K562 (cell line): ENCODE measurements around the gene UTS2R. TPM values are rescaled to one million over a fixed set of nuclear protein-coding genes. Genes with fewer than 3 reads are reported as not detected.

ENCODE experiments used
- BDP1 ChIP-seq: IDR thresholded peaks from 3 replicates; pipeline ENCODE4 v1.6.1; 2011; ENCODE audit not compliant: insufficient read length, insufficient read depth
- CHD2 ChIP-seq: IDR thresholded peaks from 2 replicates; pipeline ENCODE4 v1.6.1; 2011; ENCODE audit warnings: low read depth, low read length
- EGR1 ChIP-seq: fragments of 450-650 bp; conservative IDR thresholded peaks from 2 replicates; pipeline ENCODE4 v1.6.1; 2017; ENCODE audit warnings: mild to moderate bottlenecking
- ETV1 ChIP-seq: fragments of 450-650 bp; conservative IDR thresholded peaks from 2 replicates; pipeline ENCODE4 v1.6.1; 2016; ENCODE audit warnings: missing genetic modification characterization, control low read depth, low read depth, missing compliant biosample characterization
- GTF2E2 ChIP-seq: fragments of 200-800 bp; sonication (Bioruptor generic); IDR thresholded peaks from 2 replicates; pipeline ENCODE4 v1.6.1; 2016; ENCODE audit warnings: missing genetic modification characterization, missing compliant biosample characterization
- NEUROD1 ChIP-seq: fragments of 150-350 bp; IDR thresholded peaks from 2 replicates; pipeline ENCODE4 v1.6.1; 2014; ENCODE audit warnings: borderline replicate concordance, low read length, low read depth; ENCODE audit not compliant: partially characterized antibody
- NRF1 ChIP-seq, 2 experiments: fragments of 450-650 bp; IDR thresholded peaks in 1 of 2; conservative IDR thresholded peaks in 1 of 2; 2 replicates each; pipeline ENCODE4 v1.6.1; 2014; ENCODE audit warnings: mild to moderate bottlenecking in 2 of 2
- POLR2A ChIP-seq: fragments of 450-650 bp; conservative IDR thresholded peaks from 2 replicates; pipeline ENCODE4 v1.6.1; 2016
- SAFB ChIP-seq: fragments of 200-400 bp; formaldehyde crosslinking; IDR thresholded peaks from 2 replicates; pipeline ENCODE4 v1.6.1; 2017; ENCODE audit warnings: low read depth, low read length, borderline replicate concordance
- ZNF324 ChIP-seq: fragments of 250-450 bp; sonication (Bioruptor Pico); IDR thresholded peaks from 2 replicates; pipeline ENCODE4 v1.4.0; 2020; ENCODE audit warnings: mild to moderate bottlenecking
- ZNF444 ChIP-seq: fragments of 250-450 bp; sonication (Bioruptor Pico); IDR thresholded peaks from 2 replicates; pipeline ENCODE4 v1.4.0; 2020; ENCODE audit warnings: mild to moderate bottlenecking, moderate library complexity
- polyA plus RNA-seq, 8 experiments: library from polyadenylated mRNA; depleted of rRNA in 4 of 8; stranded (reverse) in 5 of 8; unstranded in 3 of 8; fragments of >200 nt; fragmentation: Nextera tagmentation in 2 of 8; fragmentation: Illumina TruSeq in 1 of 8; extraction: Ambion mirVana in 2 of 8; extraction: Trizol in 1 of 8; gene quantifications; 2 replicates each; pipeline versions ENCODE4 v1.2.1 to v1.2.3, GENCODE V29; 2011 to 2014; ENCODE audit warnings: inconsistent platforms in 1 of 8, missing spikeins in 1 of 8
- total RNA-seq, 7 experiments: library from RNA; depleted of rRNA in 6 of 7; stranded (reverse); fragments of >200 nt in 6 of 7; fragmentation: Illumina TruSeq in 2 of 7; extraction: Trizol in 2 of 7; gene quantifications; 2 replicates each; pipeline versions ENCODE4 v1.2.1 to v1.2.3, GENCODE V29; 2011 to 2021; ENCODE audit warnings: low replicate concordance in 1 of 7
- TF ChIP-seq, protein P1 (sequence below), 2 experiments: fragments of 450-650 bp in 1 of 2; sonication (generic) in 1 of 2; formaldehyde crosslinking in 1 of 2; IDR thresholded peaks in 1 of 2; conservative IDR thresholded peaks in 1 of 2; 2 replicates each; pipeline versions ENCODE4 v1.6.1 to v1.8.1; 2016 to 2023; ENCODE audit warnings: mild to moderate bottlenecking in 2 of 2, moderate library complexity in 2 of 2, inconsistent platforms in 1 of 2, missing genetic modification reagents in 1 of 2
- TF ChIP-seq, protein P2 (sequence below): sonication (generic); formaldehyde crosslinking; IDR thresholded peaks from 2 replicates; pipeline ENCODE4 v1.9.0; 2022; ENCODE audit warnings: mild to moderate bottlenecking, missing genetic modification reagents
- TF ChIP-seq, protein P3 (sequence below): sonication (generic); formaldehyde crosslinking; IDR thresholded peaks from 2 replicates; pipeline ENCODE4 v1.4.0; 2020; ENCODE audit warnings: mild to moderate bottlenecking, missing genetic modification reagents
- TF ChIP-seq, protein P4 (sequence below): fragments of 200-800 bp; sonication (Bioruptor generic); IDR thresholded peaks from 2 replicates; pipeline ENCODE4 v1.6.1; 2017; ENCODE audit warnings: missing genetic modification characterization, missing compliant biosample characterization
- TF ChIP-seq, protein P5 (sequence below): fragments of 450-650 bp; IDR thresholded peaks from 2 replicates; pipeline ENCODE4 v1.6.1; 2017; ENCODE audit warnings: antibody characterized with exemption
- TF ChIP-seq, protein P6 (sequence below), 2 experiments: fragments of 450-650 bp; conservative IDR thresholded peaks; 2 replicates each; pipeline ENCODE4 v1.6.1; 2017; ENCODE audit warnings: mild to moderate bottlenecking in 2 of 2, moderate library complexity in 2 of 2

Gene UTS2R
- total and polyA plus RNA-seq, 9 of the 15 experiments (the other 6 are each of a cell fraction or from before 2014, with no cell fraction given) = 0.22 TPM; not detected in 8

DNA sequence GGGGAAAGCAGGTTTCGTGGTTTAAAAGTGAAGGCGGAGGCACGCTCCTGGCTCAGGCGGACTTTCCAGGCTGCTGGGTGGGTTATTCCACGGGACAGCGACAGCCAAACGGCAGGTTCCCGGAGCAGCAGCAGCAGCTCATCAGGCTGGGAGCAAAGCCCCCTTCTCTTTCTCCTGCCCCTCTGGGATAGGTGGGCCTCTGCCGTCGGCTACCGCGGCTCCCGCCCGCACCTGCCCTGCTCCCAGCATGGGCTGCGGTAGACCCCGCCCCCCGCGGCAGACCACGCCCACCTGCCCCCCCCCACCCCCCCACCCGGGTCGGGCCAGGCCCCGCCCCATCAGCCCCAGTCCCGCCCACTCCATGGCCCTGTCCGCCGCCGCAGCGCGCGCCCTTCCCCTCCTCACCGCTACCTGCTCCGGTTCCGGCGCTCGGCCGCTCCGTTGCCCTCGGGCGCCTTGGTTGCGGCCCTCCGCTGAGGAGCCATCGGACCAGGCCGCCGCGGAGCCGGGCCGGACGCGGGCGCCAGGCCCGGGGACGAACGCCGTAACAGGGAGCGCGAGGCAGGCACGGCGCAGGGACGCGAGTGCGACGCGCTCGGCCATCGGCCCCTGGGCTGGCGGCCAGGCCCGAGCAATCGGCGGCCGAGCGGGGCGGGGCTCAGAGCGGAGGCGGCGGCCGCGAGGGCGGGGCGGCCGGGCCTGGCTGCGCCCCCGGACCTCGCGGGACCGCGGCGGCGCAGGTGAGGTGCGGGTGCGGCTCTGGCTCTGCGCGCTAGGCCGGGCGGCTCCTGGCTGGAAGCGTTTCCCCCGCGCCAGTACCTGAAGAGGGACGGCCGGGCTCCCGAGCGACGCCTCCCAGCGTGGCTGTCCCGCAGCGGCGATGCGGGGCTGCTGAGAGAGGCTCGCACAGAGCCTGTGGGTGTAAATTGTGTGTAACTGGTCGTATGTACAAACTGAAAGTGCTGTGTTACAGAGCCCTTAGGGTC is 46.7 kb downstream of the UTS2R start, which contains the start of the genes HEXD and OGFOD3 (continued):
- TF ChIP-seq, protein P1, sequence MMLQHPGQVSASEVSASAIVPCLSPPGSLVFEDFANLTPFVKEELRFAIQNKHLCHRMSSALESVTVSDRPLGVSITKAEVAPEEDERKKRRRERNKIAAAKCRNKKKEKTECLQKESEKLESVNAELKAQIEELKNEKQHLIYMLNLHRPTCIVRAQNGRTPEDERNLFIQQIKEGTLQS (IDR thresholded peaks at IDR 0.05) = no peak
- TF ChIP-seq, protein P1 (CRISPR knock-in tag; conservative IDR thresholded peaks at IDR 0.05) = no peak
- TF ChIP-seq ZNF324 (CRISPR knock-in tag) (no peak), BDP1 (no peak), ZNF444 (CRISPR knock-in tag) (no peak), EGR1 (0 out of 2 replicates have a peak, but pooled peaks have one; percentile 3), NEUROD1 (peak; percentile 73), SAFB (no peak; the same call in 1 of the 2 replicates), NRF1 (conservative IDR thresholded peaks at IDR 0.05 in 1 of 2, IDR thresholded peaks at IDR 0.05 in 1 of 2) (peak; percentile 82 to 86), POLR2A (peak; percentile 87), GTF2E2 (tag) (no peak; the same call in 1 of the 2 replicates), CHD2 (peak; percentile 74; the same call in 1 of the 2 replicates), ETV1 (tag) (no peak)
- TF ChIP-seq, protein P2, sequence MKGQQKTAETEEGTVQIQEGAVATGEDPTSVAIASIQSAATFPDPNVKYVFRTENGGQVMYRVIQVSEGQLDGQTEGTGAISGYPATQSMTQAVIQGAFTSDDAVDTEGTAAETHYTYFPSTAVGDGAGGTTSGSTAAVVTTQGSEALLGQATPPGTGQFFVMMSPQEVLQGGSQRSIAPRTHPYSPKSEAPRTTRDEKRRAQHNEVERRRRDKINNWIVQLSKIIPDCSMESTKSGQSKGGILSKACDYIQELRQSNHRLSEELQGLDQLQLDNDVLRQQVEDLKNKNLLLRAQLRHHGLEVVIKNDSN = no peak
- TF ChIP-seq, protein P3, sequence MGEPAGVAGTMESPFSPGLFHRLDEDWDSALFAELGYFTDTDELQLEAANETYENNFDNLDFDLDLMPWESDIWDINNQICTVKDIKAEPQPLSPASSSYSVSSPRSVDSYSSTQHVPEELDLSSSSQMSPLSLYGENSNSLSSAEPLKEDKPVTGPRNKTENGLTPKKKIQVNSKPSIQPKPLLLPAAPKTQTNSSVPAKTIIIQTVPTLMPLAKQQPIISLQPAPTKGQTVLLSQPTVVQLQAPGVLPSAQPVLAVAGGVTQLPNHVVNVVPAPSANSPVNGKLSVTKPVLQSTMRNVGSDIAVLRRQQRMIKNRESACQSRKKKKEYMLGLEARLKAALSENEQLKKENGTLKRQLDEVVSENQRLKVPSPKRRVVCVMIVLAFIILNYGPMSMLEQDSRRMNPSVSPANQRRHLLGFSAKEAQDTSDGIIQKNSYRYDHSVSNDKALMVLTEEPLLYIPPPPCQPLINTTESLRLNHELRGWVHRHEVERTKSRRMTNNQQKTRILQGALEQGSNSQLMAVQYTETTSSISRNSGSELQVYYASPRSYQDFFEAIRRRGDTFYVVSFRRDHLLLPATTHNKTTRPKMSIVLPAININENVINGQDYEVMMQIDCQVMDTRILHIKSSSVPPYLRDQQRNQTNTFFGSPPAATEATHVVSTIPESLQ (CRISPR knock-in tag) = 0 out of 2 replicates have a peak, but pooled peaks have one; percentile 19
- TF ChIP-seq, protein P4, sequence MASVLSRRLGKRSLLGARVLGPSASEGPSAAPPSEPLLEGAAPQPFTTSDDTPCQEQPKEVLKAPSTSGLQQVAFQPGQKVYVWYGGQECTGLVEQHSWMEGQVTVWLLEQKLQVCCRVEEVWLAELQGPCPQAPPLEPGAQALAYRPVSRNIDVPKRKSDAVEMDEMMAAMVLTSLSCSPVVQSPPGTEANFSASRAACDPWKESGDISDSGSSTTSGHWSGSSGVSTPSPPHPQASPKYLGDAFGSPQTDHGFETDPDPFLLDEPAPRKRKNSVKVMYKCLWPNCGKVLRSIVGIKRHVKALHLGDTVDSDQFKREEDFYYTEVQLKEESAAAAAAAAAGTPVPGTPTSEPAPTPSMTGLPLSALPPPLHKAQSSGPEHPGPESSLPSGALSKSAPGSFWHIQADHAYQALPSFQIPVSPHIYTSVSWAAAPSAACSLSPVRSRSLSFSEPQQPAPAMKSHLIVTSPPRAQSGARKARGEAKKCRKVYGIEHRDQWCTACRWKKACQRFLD (CRISPR knock-in tag) = peak; percentile 77
- TF ChIP-seq, protein P5, sequence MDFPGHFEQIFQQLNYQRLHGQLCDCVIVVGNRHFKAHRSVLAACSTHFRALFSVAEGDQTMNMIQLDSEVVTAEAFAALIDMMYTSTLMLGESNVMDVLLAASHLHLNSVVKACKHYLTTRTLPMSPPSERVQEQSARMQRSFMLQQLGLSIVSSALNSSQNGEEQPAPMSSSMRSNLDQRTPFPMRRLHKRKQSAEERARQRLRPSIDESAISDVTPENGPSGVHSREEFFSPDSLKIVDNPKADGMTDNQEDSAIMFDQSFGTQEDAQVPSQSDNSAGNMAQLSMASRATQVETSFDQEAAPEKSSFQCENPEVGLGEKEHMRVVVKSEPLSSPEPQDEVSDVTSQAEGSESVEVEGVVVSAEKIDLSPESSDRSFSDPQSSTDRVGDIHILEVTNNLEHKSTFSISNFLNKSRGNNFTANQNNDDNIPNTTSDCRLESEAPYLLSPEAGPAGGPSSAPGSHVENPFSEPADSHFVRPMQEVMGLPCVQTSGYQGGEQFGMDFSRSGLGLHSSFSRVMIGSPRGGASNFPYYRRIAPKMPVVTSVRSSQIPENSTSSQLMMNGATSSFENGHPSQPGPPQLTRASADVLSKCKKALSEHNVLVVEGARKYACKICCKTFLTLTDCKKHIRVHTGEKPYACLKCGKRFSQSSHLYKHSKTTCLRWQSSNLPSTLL = no peak
- TF ChIP-seq, protein P6, sequence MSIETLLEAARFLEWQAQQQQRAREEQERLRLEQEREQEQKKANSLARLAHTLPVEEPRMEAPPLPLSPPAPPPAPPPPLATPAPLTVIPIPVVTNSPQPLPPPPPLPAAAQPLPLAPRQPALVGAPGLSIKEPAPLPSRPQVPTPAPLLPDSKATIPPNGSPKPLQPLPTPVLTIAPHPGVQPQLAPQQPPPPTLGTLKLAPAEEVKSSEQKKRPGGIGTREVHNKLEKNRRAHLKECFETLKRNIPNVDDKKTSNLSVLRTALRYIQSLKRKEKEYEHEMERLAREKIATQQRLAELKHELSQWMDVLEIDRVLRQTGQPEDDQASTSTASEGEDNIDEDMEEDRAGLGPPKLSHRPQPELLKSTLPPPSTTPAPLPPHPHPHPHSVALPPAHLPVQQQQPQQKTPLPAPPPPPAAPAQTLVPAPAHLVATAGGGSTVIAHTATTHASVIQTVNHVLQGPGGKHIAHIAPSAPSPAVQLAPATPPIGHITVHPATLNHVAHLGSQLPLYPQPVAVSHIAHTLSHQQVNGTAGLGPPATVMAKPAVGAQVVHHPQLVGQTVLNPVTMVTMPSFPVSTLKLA (conservative IDR thresholded peaks at IDR 0.05) = peak in 1 of 2 experiments; percentile 50; a peak in 2 of 4 replicates
